SK-N-MC (cell line): ENCODE measurements around the gene CLN5.

ENCODE experiments used
- EZH2 ChIP-seq: fragments of 200-600 bp; sonication (generic); IDR thresholded peaks from one replicate; pipeline ENCODE4 v1.6.1; 2017; ENCODE audit warnings: antibody characterized with exemption
- FOXP2 ChIP-seq: optimal IDR thresholded peaks from 2 replicates; pipeline ENCODE3; 2011; ENCODE audit warnings: mild to moderate bottlenecking, moderate library complexity; ENCODE audit not compliant: insufficient read depth; ENCODE audit errors: extremely low read length, control extremely low read depth
- POLR2AphosphoS5 ChIP-seq: IDR thresholded peaks from 2 replicates; pipeline ENCODE4 v1.6.1; 2012; ENCODE audit warnings: mild to moderate bottlenecking, low read depth, low read length, borderline replicate concordance

- TF ChIP-seq POLR2AphosphoS5 = no peak
- no peak for TF ChIP-seq FOXP2
- no peak for TF ChIP-seq EZH2
These were observed 694 bp downstream of the CLN5 start for GRCh38 chr13:76992548-76993001.
